ENCODE results near the gene BCR. TPM values are rescaled to one million over a fixed set of nuclear protein-coding genes. Genes with fewer than 3 reads are reported as not detected.
"Not testable (repeated sequence)": the region's sequence is repeated elsewhere in the genome, so short reads cannot be mapped to it uniquely, and the experiment has no call there.

BCR gene
- total RNA-seq, 1 experiment from 2014 or later = 129 TPM

- ATAC-seq (no peak), DNase-seq (ENCODE audit: low spot score) (no peak)
- H3K27ac Mint-ChIP-seq = no peak overlapping the region
- POLR2A ChIA-PET = no interaction called here
- H3K9me3 Mint-ChIP-seq = peaks cover 9% of the 10 kb centered on the region; the same call in 1 of the 2 replicates
- H3K4me3 Mint-ChIP-seq = no peak overlapping the region
- no peaks in the 10 kb centered on the region; the same call in 1 of the 2 replicates for H3K36me3 Mint-ChIP-seq
- peaks cover 100% of the 10 kb centered on the region for H3K27me3 Mint-ChIP-seq (ENCODE audit: low read depth)
- H3K4me1 Mint-ChIP-seq = peaks cover 22% of the 10 kb centered on the region
- TF ChIP-seq ERG (CRISPR knock-in tag; IDR thresholded peaks at IDR 0.05) (no peak), SP1 (CRISPR knock-in tag; conservative IDR thresholded peaks at IDR 0.05) (no peak), HMGA2 (CRISPR knock-in tag; IDR thresholded peaks at IDR 0.05) (no peak), IRF2 (CRISPR knock-in tag; IDR thresholded peaks at IDR 0.05; ENCODE audit: borderline replicate concordance, low read depth) (no peak), KAT7 (CRISPR knock-in tag; IDR thresholded peaks at IDR 0.05; ENCODE audit: borderline replicate concordance) (no peak), NR2C2 (CRISPR knock-in tag; IDR thresholded peaks at IDR 0.05) (no peak), ZBTB43 (CRISPR knock-in tag; IDR thresholded peaks at IDR 0.05) (no peak), MYBL2 (CRISPR knock-in tag; IDR thresholded peaks at IDR 0.05) (no peak), ZNF219 (CRISPR knock-in tag; IDR thresholded peaks at IDR 0.05; ENCODE audit: borderline replicate concordance) (no peak)
- CTCF ChIA-PET = no interaction called here
Observed at GRCh38 chr22:23365961-23366360, 185.7 kb downstream of the BCR start.

GRCh38 chr22:23367196-23367595 is 186.9 kb downstream of the BCR start:
- H3K27ac Mint-ChIP-seq; DNase-seq (ENCODE audit: low spot score); H3K4me3 Mint-ChIP-seq; H3K9me3 Mint-ChIP-seq; POLR2A ChIA-PET; H3K36me3 Mint-ChIP-seq: not testable (repeated sequence)
- H3K4me1 Mint-ChIP-seq = peaks cover 22% of the 10 kb centered on the region
- H3K27me3 Mint-ChIP-seq (ENCODE audit: low read depth) = peaks cover 98% of the 10 kb centered on the region
- ATAC-seq = peak; percentile 82
- CTCF ChIA-PET = interaction anchor here (1.0 to 3.8 kb wide), 3 partner anchors 19 to 210 kb away, joined by 3 to 28 read pairs (median 3); no protein-coding TSS in a partner anchor

Other genes starting within 250 kb of the BCR start
- 9.9 to 11.4 TPM (median 11.0 TPM) in 3 replicates for gene GNAZ, start 110.0 kb upstream of the BCR start, total RNA-seq (2021)
- gene RSPH14, start 38.5 kb upstream of the BCR start, total RNA-seq (2021) = 0.50 to 0.57 TPM in 2 of 3 replicates, not detected in the other
- gene RAB36, start 35.0 kb upstream of the BCR start, total RNA-seq (2021) = 0.89 to 1.8 TPM (median 1.1 TPM) in 3 replicates

Measured in WTC11 (cell line).